Muscle layer of duodenum (tissue), 2 donors: ENCODE measurements around the gene AGPAT2.
A peak's percentile ranks its signal among the peaks of the same experiment; 100 is the strongest.

ENCODE experiments used
- H3K27ac ChIP-seq: one replicate; pipeline ENCODE4 v1.7.0; 2013; ENCODE audit warnings: mild to moderate bottlenecking, low read length
- H3K27me3 ChIP-seq: one replicate; pipeline ENCODE4 v1.7.0; 2013; ENCODE audit warnings: low read depth, mild to moderate bottlenecking, control low read depth, low read length
- H3K36me3 ChIP-seq, 2 donors: one replicate each; pipeline ENCODE4 v1.7.0; 2013; ENCODE audit warnings: low read length in 2 of 2, control low read depth in 1 of 2, mild to moderate bottlenecking in 1 of 2; ENCODE audit not compliant: insufficient read depth in 2 of 2, control insufficient read depth in 1 of 2
- H3K4me1 ChIP-seq, 2 donors: one replicate each; pipeline ENCODE4 v1.7.0; 2013; ENCODE audit warnings: low read length in 2 of 2, mild to moderate bottlenecking in 2 of 2, control low read depth in 1 of 2, moderate library complexity in 1 of 2; ENCODE audit not compliant: insufficient read depth in 2 of 2, control insufficient read depth in 1 of 2
- H3K4me3 ChIP-seq, 2 donors: one replicate each; pipeline ENCODE4 v1.7.0; 2013; ENCODE audit warnings: low read length in 2 of 2, low read depth in 1 of 2, mild to moderate bottlenecking in 1 of 2
- H3K9me3 ChIP-seq, 2 donors: one replicate each; pipeline ENCODE4 v1.7.0; 2013; ENCODE audit warnings: low read length in 2 of 2, control low read depth in 1 of 2, mild to moderate bottlenecking in 1 of 2; ENCODE audit not compliant: control insufficient read depth in 1 of 2
- donor health status: healthy.

The AGPAT2 gene

DNA sequence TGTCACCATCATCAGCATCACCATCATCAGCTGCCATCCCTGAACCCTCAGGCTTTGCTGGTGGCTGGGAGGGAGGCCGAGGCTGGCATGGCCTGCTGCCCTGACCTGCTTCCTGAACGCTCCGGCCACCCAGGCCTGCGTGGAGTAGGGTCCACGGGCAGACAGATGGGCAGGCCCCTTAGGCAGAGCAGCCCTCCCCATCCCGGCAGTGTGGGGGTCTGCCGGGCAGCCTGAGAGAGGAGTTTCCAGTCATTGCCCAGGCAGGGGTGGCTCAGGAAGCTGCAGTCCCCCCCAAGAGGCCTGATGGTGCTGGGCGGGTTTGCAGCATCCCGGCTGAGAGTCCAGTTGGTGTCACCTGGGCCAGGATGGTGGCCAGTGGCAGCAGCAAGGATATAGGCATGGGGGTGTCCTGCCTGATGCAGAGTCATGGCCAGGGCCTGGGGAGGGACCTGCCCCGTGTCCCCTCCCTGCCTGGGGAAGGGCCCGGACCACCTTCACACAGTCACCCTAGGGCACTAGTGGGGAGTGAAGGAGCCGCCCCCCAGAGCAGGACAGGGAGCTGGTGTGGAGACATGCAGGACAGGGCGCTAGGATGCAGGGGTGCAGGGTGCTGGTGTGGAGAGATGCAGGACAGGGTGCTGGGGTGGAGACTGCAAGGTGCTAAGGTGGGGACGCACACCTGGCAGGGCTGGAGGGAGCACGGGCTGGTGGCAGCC, 32.3 kb downstream of the AGPAT2 start:
- no peaks in the 10 kb centered on the region for H3K9me3 ChIP-seq
- no peak overlapping the region for H3K4me3 ChIP-seq
- H3K36me3 ChIP-seq, result no peaks in the 10 kb centered on the region
- no peak overlapping the region for H3K27ac ChIP-seq
- H3K27me3 ChIP-seq, result peaks cover 8% of the 10 kb centered on the region
- peaks cover 0 to 4% of the 10 kb centered on the region in 2 donors for H3K4me1 ChIP-seq

- Histone ChIP-seq H3K4me1 (peaks cover 0 to 4% of the 10 kb centered on the region in 2 donors), H3K27ac (no peak overlapping the region), H3K9me3 (no peaks in the 10 kb centered on the region), H3K36me3 (no peaks in the 10 kb centered on the region), H3K27me3 (peaks cover 5% of the 10 kb centered on the region), H3K4me3 (no peak overlapping the region)
Measured at GRCh38 chr9:136653323-136654079, 33.8 kb downstream of the AGPAT2 start.

DNA sequence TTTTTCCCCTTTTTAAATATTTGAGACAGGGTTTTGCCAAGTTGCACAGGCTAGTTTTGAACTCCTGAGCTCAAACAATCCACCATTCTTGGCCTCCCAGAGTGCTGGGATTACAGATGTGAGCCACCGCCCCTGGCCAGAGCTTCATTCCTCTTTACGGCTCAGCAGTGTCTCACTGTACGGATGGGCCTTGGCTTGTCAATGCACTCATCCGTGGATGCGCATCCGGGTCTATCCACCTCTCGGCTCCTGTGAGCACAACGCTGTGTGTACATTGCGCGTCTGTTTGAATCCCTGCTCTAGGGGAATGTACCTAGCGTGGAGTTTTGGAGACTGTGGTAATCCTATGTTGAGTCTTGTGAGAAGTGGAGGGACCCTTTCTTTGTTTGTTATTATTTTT, 35.4 kb downstream of the AGPAT2 start:
- Histone ChIP-seq H3K4me1 (peaks cover 0 to 4% of the 10 kb centered on the region in 2 donors), H3K4me3 (no peak overlapping the region), H3K27ac (no peak overlapping the region), H3K36me3 (no peaks in the 10 kb centered on the region), H3K27me3 (no peaks in the 10 kb centered on the region), H3K9me3 (no peaks in the 10 kb centered on the region)

GRCh38 chr9:136650648-136651047, 36.6 kb downstream of the AGPAT2 start:
- Histone ChIP-seq H3K36me3 (no peaks in the 10 kb centered on the region), H3K4me1 (peaks cover 0 to 8% of the 10 kb centered on the region in 2 donors), H3K9me3 (no peaks in the 10 kb centered on the region), H3K27ac (no peak overlapping the region), H3K4me3 (no peak overlapping the region), H3K27me3 (no peaks in the 10 kb centered on the region)

GRCh38 chr9:136650021-136650420, 37.2 kb downstream of the AGPAT2 start:
- Histone ChIP-seq H3K4me1 (peaks cover 0 to 4% of the 10 kb centered on the region in 2 donors), H3K9me3 (no peaks in the 10 kb centered on the region), H3K27ac (no peak overlapping the region), H3K4me3 (no peak overlapping the region), H3K27me3 (no peaks in the 10 kb centered on the region), H3K36me3 (no peaks in the 10 kb centered on the region)

- H3K9me3 ChIP-seq, result no peaks in the 10 kb centered on the region
- H3K4me1 ChIP-seq, result peaks cover 0 to 9% of the 10 kb centered on the region in 2 donors
- H3K27me3 ChIP-seq, result peaks cover 5% of the 10 kb centered on the region
- H3K27ac ChIP-seq, result no peak overlapping the region
- no peaks in the 10 kb centered on the region for H3K36me3 ChIP-seq
- no peak overlapping the region for H3K4me3 ChIP-seq
Measured at GRCh38 chr9:136648751-136649150, 38.5 kb downstream of the AGPAT2 start.

DNA sequence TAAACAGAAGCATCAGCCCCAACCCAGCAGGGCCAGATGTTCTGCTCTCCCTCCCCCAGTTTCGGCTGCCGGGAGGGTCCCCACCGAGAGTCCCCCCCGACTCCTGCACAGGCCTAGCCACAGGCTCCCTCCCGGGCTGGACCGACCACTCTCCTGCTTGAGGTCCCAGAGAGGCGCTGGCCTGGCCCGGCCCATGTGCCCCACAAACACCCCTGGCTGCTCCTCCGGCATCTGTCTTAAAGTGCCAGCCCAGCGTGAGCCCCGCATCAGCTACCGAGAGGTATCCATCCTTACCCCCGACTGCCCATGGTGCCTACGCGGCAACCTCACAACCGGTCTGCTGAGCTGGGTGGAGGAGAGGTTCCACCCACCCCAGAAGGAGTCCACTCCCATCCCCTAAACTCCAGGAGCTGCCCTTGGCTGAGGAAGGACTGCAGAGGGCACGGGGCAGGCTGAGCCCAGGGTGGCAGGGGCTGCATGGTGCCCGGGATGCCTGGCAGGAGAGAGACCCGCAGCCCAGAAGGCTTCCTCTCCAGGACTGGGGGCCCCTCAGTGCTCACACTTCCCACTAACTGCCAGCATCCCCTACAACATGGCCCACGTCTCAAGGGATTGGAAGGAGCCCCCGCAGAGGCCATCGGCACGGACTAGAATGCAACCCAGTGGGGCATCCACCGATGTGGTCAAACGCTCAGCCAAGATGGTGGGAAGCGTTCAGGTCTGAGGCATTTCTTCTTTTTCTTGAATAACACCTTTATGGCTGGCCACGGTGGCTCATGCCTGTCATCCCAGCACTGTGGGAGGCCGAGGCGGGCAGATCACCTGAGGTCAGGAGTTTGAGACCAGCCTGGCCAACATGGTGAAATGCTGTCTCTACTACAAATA, 40.2 kb downstream of the AGPAT2 start:
- Histone ChIP-seq H3K4me1 (peaks cover 0 to 9% of the 10 kb centered on the region in 2 donors), H3K9me3 (no peaks in the 10 kb centered on the region), H3K36me3 (no peaks in the 10 kb centered on the region), H3K27me3 (peaks cover 9% of the 10 kb centered on the region), H3K27ac (no peak overlapping the region), H3K4me3 (no peak overlapping the region)

DNA sequence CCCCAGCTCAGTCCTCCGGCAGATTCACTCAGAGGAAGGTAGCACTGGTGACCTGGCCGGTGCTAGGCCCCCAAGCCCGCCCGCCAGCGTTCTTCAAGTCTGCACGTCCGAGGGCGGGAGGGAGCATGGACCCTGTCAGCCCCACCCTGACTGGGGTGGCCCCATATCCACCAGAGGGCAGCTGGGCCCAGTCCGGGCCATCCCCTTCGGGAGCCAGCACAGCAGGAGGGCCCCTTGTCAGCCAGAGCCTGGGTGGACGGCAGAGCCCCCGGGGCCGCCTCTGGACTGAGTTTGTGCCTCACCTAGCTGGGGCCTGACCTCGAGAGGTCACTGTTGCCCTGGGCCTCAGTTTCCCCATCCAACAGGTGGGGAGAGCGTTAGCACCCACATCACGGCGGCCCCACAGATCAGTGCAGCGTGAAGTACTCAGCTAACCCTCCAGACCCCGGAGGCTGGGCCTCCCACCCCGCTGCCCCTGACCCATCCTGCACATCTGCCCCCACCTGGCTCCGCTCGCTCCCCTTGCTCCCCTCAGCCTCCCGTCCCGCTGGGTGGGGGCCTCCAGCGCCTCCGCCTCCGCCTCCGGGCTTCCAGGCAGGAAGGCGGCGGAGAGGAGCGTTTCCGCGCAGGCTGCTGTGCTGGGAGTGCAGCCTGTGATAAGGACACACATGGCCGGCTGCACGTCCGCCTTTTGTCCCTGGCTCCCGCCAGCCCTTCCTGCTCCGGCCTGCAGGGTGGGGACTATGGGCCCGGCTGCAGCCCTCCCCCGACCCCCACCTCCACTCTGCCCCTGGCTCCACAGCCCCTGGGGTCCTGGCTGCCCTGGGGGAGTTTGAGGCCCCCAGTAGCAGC, 41.1 kb downstream of the AGPAT2 start:
- H3K27ac ChIP-seq, result no peak overlapping the region
- H3K27me3 ChIP-seq, result peaks cover 9% of the 10 kb centered on the region
- H3K36me3 ChIP-seq, result no peaks in the 10 kb centered on the region
- no peak overlapping the region for H3K4me3 ChIP-seq
- H3K4me1 ChIP-seq, result peaks cover 0 to 9% of the 10 kb centered on the region in 2 donors
- H3K9me3 ChIP-seq, result no peaks in the 10 kb centered on the region

GRCh38 chr9:136645352-136645902, 41.8 kb downstream of the AGPAT2 start:
- H3K9me3 ChIP-seq, result no peaks in the 10 kb centered on the region
- no peak overlapping the region for H3K4me3 ChIP-seq
- H3K4me1 ChIP-seq, result peaks cover 0 to 9% of the 10 kb centered on the region in 2 donors
- no peak overlapping the region for H3K27ac ChIP-seq
- H3K36me3 ChIP-seq, result no peaks in the 10 kb centered on the region
- peaks cover 9% of the 10 kb centered on the region for H3K27me3 ChIP-seq

DNA sequence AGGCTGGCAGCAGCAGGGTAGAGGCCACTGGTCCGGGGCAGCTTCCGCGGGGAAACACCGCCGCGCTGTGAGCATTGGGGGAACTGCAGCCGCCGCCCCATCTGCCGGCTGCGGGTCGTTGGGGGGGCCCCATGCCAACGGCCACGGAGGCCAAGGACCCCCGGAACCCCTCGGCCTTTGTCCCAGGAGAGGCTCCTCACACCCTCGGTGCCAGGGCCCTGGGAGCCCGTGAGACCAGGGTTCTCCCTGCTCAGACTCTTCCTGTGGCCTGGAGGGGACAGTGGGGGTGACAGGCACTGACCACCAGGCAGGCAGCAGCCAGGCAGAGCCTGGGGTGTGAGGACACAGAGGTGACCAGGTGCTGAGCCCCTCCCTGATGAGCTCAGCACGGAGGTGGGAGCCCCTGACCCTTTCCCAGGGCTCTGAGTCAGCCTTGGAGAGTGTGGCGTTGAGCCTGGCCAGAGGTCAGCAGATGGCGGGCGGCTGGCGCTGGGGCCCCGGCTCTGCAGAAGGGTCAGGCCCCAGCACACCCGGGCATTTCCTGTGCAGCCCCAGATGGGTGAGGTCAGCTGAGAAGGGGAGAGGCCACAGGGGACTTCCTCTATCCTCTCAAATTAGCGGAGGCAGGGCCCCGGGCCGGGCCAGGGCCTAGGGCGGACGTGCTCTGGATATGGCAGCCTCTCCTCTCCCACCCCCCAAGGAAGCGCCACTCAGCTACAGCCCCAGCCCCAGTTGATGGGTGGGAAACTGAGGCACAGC, 42.5 kb downstream of the AGPAT2 start:
- Histone ChIP-seq H3K36me3 (no peaks in the 10 kb centered on the region), H3K4me3 (peak overlapping the region in 1 of 2 donors; percentile 47), H3K27me3 (peaks cover 9% of the 10 kb centered on the region)

More for the DNA sequence above, 42.5 kb downstream of the AGPAT2 start:
- Histone ChIP-seq H3K9me3 (no peaks in the 10 kb centered on the region), H3K4me1 (peaks cover 0 to 9% of the 10 kb centered on the region in 2 donors), H3K27ac (no peak overlapping the region)
